ENCODE data around the gene CLTCL1. TPM values are rescaled to one million over a fixed set of nuclear protein-coding genes. Genes with fewer than 3 reads are reported as not detected.

CLTCL1 gene
- total and polyA plus RNA-seq, 9 of the 15 experiments (the other 6 are each of a cell fraction or from before 2014, with no cell fraction given): 1.1 to 11.7 (median 5.0) TPM

DNA sequence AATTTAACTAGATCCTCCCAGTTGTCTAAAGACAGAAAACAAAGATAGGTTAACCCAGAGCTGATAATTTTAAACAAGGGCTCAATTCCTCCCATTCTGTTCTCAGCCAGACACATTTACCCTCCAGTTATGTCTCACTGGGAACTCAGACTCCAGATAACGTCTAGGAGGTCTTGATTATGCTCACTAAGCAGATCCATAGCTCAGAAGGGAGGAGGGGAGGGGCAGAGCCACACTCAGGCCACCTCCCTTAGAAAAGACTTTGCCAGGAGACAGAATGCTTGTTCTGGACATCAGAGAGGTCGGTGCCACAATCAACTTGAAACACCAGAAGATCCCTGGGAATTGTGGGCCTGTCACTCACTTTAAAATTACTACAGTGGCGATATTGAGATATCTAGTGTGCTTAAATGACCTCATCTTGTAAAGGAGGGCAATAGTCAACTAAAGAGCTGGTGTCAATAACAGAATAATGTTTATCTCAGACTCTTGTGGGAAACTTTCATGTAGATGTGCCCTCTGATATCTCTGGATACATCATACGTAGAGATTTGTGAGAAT is 83.2 kb downstream of the CLTCL1 start:
- BruUV-seq (replicated peaks): no TSS peak
- Histone ChIP-seq H3K79me2 (ENCODE audit: control insufficient read depth, insufficient read depth, low read length) (no peaks in the 10 kb centered on the region), H3K27ac (ENCODE audit: extremely low read depth, low read depth, low read length) (no peak overlapping the region), H3K9me3 (replicated peaks; ENCODE audit: control insufficient read depth, insufficient read depth, low read depth, low read length) (no peaks in the 10 kb centered on the region), H3K4me3 (no peak overlapping the region), H3K27me3 (ENCODE audit: control insufficient read depth in 2 of 2, insufficient read depth in 2 of 2, low read length in 2 of 2) (peaks cover 45 to 47% of the 10 kb centered on the region in 2 experiments), H4K20me1 (replicated peaks; ENCODE audit: control insufficient read depth, insufficient read depth, low read length) (0 out of 2 replicates have a peak, but pooled peaks cover 7% of the 10 kb centered on the region), H2AFZ (ENCODE audit: low read depth, low read length) (no peak overlapping the region), H3K36me3 (ENCODE audit: control insufficient read depth, insufficient read depth, low read length) (no peaks in the 10 kb centered on the region), H3K4me1 (replicated peaks in 1 of 2; ENCODE audit: control insufficient read depth in 2 of 2, insufficient read depth in 2 of 2, low read length in 2 of 2) (peaks cover 3 to 10% of the 10 kb centered on the region in 2 experiments; a peak in 4 of 5 replicates), H3K9ac (ENCODE audit: insufficient read depth in 1 of 2, low read depth in 2 of 2, low read length in 2 of 2) (no peak overlapping the region), H3K9me1 (ENCODE audit: control insufficient read depth, insufficient read depth, low read length) (no peaks in the 10 kb centered on the region), H3K4me2 (ENCODE audit: insufficient read depth, low read length) (no peak overlapping the region)
- ChIA-PET CTCF (ENCODE audit: low intra/inter-chr PET ratio) (interaction anchor here (0.6 kb wide), 1 partner anchor 510 kb away, joined by 3 read pairs; no protein-coding TSS in a partner anchor), POLR2A (interaction anchor here (0.6 to 11.1 kb wide), 13 partner anchors 9 to 218 kb away, joined by 3 to 123 read pairs (median 4); no protein-coding TSS in a partner anchor)
- WGBS (ENCODE audit: insufficient coverage, low coverage, missing lambda C conversion rate): 7% methylated on average over 4 of the region's 4 CpGs
- intact Hi-C loops (cut with micrococcal nuclease) (no loop called here), in situ Hi-C loops (cut with MboI) (no loop called here)
- DNase-seq (ENCODE audit: extremely low read depth in 1 of 4, low spot score in 3 of 4) (no peak), ATAC-seq (peak; percentile 23; the same call in 2 of the 3 replicates), FAIRE-seq (peak; percentile 29)
- TF ChIP-seq E2F3 (CRISPR knock-in tag; IDR thresholded peaks at IDR 0.05): no peak
- TF ChIP-seq LARP7 (IDR thresholded peaks at IDR 0.05): no peak
- no peak for TF ChIP-seq CBX3 (IDR thresholded peaks at IDR 0.05; ENCODE audit: borderline replicate concordance in 1 of 2, low read length in 2 of 2)
- TF ChIP-seq ZNF316 (IDR thresholded peaks at IDR 0.05): peak; percentile 78
- TF ChIP-seq NFIC (IDR thresholded peaks at IDR 0.05): no peak
- no peak for TF ChIP-seq ZNF696 (CRISPR knock-in tag; conservative IDR thresholded peaks at IDR 0.05)
- TF ChIP-seq, protein P1, sequence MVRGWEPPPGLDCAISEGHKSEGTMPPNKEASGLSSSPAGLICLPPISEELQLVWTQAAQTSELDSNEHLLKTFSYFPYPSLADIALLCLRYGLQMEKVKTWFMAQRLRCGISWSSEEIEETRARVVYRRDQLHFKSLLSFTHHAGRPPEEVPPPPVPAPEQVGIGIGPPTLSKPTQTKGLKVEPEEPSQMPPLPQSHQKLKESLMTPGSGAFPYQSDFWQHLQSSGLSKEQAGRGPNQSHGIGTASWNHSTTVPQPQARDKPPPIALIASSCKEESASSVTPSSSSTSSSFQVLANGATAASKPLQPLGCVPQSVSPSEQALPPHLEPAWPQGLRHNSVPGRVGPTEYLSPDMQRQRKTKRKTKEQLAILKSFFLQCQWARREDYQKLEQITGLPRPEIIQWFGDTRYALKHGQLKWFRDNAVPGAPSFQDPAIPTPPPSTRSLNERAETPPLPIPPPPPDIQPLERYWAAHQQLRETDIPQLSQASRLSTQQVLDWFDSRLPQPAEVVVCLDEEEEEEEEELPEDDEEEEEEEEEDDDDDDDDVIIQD (CRISPR knock-in tag; IDR thresholded peaks at IDR 0.05): no peak
- TF ChIP-seq HNRNPK (IDR thresholded peaks at IDR 0.05; ENCODE audit: low read depth, low read length, poor library complexity, severe bottlenecking): no peak
- TF ChIP-seq, protein P2, sequence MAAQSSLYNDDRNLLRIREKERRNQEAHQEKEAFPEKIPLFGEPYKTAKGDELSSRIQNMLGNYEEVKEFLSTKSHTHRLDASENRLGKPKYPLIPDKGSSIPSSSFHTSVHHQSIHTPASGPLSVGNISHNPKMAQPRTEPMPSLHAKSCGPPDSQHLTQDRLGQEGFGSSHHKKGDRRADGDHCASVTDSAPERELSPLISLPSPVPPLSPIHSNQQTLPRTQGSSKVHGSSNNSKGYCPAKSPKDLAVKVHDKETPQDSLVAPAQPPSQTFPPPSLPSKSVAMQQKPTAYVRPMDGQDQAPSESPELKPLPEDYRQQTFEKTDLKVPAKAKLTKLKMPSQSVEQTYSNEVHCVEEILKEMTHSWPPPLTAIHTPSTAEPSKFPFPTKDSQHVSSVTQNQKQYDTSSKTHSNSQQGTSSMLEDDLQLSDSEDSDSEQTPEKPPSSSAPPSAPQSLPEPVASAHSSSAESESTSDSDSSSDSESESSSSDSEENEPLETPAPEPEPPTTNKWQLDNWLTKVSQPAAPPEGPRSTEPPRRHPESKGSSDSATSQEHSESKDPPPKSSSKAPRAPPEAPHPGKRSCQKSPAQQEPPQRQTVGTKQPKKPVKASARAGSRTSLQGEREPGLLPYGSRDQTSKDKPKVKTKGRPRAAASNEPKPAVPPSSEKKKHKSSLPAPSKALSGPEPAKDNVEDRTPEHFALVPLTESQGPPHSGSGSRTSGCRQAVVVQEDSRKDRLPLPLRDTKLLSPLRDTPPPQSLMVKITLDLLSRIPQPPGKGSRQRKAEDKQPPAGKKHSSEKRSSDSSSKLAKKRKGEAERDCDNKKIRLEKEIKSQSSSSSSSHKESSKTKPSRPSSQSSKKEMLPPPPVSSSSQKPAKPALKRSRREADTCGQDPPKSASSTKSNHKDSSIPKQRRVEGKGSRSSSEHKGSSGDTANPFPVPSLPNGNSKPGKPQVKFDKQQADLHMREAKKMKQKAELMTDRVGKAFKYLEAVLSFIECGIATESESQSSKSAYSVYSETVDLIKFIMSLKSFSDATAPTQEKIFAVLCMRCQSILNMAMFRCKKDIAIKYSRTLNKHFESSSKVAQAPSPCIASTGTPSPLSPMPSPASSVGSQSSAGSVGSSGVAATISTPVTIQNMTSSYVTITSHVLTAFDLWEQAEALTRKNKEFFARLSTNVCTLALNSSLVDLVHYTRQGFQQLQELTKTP (IDR thresholded peaks at IDR 0.05; ENCODE audit: low read depth in 1 of 2, partially characterized antibody in 2 of 2): no peak
- TF ChIP-seq NCOA6 (IDR thresholded peaks at IDR 0.05): no peak
- TF ChIP-seq, protein P3, sequence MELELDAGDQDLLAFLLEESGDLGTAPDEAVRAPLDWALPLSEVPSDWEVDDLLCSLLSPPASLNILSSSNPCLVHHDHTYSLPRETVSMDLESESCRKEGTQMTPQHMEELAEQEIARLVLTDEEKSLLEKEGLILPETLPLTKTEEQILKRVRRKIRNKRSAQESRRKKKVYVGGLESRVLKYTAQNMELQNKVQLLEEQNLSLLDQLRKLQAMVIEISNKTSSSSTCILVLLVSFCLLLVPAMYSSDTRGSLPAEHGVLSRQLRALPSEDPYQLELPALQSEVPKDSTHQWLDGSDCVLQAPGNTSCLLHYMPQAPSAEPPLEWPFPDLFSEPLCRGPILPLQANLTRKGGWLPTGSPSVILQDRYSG (tag; conservative IDR thresholded peaks at IDR 0.05; ENCODE audit: low read depth): no peak
- peak; percentile 69 for TF ChIP-seq MAFG (tag; conservative IDR thresholded peaks at IDR 0.05)
- TF ChIP-seq BHLHE40 (IDR thresholded peaks at IDR 0.05; ENCODE audit: low read length): no peak
- TF ChIP-seq CBFB (CRISPR knock-in tag; IDR thresholded peaks at IDR 0.05): no peak
- no peak for TF ChIP-seq HLTF (IDR thresholded peaks at IDR 0.05)
